Measurements from ENCODE around the gene GRM8.

The GRM8 gene

DNA sequence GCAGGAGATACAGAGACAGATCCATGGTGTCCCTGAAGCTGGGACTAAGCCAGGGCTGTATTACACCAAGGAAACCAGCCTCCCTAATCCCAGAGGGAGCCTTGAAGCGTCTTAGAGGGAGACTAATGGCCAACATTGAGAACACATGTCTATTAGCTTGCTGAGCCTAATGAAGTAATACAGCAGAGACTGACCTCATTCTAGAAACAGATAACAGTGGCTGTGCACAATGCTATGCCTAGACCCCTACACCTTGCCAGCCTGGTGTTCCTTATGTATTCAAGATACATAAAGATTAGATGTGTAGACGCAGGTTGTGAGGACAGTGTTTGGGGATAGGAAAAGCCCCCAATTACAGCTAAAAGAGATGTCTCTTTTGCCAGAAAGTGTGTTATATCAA is 19.1 kb downstream of the GRM8 start:
- FAIRE-seq (no peak), DNase-seq (ENCODE audit: insufficient read length, low spot score) (no peak)
- TF ChIP-seq, protein P1, sequence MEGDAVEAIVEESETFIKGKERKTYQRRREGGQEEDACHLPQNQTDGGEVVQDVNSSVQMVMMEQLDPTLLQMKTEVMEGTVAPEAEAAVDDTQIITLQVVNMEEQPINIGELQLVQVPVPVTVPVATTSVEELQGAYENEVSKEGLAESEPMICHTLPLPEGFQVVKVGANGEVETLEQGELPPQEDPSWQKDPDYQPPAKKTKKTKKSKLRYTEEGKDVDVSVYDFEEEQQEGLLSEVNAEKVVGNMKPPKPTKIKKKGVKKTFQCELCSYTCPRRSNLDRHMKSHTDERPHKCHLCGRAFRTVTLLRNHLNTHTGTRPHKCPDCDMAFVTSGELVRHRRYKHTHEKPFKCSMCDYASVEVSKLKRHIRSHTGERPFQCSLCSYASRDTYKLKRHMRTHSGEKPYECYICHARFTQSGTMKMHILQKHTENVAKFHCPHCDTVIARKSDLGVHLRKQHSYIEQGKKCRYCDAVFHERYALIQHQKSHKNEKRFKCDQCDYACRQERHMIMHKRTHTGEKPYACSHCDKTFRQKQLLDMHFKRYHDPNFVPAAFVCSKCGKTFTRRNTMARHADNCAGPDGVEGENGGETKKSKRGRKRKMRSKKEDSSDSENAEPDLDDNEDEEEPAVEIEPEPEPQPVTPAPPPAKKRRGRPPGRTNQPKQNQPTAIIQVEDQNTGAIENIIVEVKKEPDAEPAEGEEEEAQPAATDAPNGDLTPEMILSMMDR (IDR thresholded peaks at IDR 0.05; ENCODE audit: insufficient read depth, missing control alignments) = no peak

DNA sequence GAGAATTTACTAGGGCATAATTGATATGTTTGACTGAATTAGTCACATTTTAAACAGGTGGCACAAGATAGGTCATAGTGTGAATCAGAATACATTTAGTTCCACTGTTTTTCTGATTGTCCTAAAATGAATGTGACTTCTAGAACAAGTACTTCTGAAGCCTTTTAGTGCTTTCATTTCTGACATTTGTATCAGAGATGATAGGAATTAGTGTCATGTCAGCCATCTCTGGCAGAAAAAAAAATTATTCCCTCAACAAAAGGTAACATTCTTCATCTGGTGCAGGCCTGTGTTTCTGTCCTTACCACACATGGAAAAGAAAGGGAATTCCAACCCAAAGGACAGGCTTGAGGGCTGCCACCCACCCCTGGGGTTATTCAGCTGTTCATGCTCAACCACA is 21.3 kb downstream of the GRM8 start:
- no peak for DNase-seq (ENCODE audit: insufficient read length, low spot score)
- TF ChIP-seq, protein P1 (IDR thresholded peaks at IDR 0.05; ENCODE audit: insufficient read depth, missing control alignments) = no peak
- no peak for FAIRE-seq

DNA sequence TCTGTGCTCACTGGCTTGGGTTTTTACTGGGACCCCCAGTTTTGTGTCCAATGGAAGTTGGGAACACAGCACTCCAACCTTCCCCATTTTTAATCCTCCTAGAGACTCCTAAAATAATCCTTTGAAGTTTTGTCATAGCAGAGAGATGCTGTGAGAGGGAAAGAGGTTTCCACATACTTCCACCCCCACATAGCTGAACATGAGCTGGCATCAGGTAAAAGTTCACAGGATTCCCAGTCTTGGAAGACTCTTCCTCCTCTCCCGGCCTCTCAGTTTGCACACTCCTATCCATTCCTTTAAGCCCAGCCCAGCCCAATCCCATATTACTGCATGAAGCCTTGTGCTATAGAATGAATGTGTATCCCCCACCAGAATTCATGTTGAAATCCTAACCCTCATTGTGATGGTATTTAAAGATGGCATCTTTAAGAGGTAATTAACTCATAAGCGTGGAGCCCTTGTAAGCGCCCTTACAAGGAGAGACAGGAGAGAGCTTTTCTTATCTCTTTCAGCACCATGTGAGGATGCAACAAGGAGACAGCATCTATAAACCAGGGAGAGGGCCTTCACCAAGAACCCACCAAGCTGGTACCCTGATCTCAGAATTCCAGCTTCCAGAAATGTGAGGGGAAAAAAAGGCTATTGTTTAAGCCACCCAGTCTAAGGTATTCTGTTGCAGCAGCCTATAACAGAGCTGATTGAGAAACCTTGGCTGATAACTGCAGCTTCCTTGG is 22.4 kb downstream of the GRM8 start:
- TF ChIP-seq, protein P1 (IDR thresholded peaks at IDR 0.05; ENCODE audit: insufficient read depth, missing control alignments) = no peak
- DNase-seq (ENCODE audit: insufficient read length, low spot score) (no peak), FAIRE-seq (no peak)

DNA sequence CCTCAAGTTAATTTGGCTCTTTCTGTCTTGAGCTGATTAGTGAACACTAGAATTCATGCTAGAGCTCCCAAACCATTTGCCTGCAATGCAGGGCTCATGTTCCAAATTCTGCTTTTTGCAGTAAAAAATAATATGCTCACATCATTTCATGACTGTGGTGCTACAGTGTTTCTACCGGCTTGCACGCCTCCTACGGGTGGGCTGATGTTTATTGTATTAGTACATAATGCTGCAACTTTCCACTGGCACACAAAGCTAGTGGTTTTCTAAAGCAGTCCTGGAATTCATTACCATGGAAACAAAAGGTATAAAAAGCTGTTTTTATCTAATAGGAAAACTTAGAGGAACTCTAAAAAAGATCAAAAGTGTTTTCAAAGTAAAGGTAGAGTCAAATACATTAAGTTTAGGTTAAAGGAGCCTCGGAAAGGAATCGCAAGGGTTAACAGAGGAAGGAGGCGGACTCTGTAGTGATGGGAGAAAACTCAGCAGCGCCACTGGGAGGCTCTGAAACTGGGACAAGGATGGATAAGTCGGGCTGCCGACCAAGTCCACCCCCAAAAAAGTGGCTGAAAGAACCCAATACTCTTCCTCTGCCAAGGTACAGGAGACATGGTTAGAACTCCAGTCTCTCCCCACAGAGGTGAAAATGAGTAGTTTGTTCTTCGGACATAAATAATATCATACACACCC is 25.9 kb downstream of the GRM8 start:
- no peak for DNase-seq (ENCODE audit: insufficient read length, low spot score)
- no peak for FAIRE-seq
- TF ChIP-seq, protein P1 (IDR thresholded peaks at IDR 0.05; ENCODE audit: insufficient read depth, missing control alignments) = no peak

DNA sequence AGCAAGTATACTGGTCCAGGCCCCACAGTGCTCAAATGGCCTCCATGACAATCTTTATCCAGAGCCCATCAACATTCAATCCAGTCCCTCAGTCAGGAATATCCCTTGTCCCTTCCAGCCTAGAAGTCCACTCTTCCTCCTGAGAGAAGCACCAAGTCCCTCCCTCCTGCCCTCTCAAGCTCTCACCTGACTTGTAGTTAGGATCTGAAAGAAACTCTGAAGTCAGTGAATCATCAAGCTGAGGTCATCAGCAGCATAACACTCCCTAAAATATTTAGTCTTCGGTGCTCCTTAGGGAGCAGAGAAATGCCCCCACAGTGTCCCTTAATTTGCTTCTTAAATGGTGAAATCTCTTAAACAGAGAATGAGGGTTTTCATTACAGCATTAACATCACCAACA is 31.0 kb downstream of the GRM8 start:
- no peak for DNase-seq (ENCODE audit: insufficient read length, low spot score)
- no peak for FAIRE-seq
- TF ChIP-seq, protein P1 (IDR thresholded peaks at IDR 0.05; ENCODE audit: insufficient read depth, missing control alignments) = no peak

DNA sequence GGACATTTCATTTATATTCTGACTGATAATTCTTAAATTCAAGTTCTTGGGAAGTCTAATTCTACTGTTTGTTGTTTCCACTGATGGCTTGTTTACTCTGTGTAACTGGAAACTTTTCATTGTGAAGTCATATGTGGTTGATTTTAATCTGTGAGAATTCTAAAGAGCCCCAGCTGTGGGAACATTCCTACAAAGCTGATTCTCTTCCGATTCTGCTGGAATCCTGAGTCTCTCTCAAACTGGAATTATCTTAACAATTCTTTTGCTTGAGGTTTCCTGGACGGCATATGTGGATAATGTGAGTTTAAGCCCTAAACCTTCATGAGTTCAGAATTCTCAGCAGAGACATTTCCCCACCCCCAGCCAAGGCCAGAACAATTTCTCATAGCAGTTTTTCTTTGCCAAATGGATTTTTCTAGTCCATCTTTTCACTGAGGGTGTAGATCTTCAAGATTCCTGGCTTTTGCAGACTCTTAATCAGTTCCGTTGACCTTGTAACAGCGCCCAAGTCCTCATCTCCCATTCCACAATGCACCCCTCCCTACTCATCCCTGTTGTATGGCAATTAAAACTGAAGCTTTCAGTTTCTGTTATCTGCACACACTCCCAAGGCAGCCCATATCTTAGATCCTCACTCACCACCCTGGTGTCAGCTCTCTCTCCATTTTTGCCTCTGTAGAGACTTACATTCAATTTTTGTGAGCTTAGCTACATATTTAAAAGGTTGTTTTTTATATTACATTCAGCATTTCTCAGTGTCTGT is 37.6 kb downstream of the GRM8 start:
- TF ChIP-seq, protein P1 (IDR thresholded peaks at IDR 0.05; ENCODE audit: insufficient read depth, missing control alignments) = no peak
- no peak for DNase-seq (ENCODE audit: insufficient read length, low spot score)
- FAIRE-seq = no peak
